HL-60/S4 treated with retinoic acid at 250 ng/mL for 4 days and 3 days (cell line): Measurements from ENCODE around the gene FARS2.
"Not testable (repeated sequence)": the region's sequence is repeated elsewhere in the genome, so short reads cannot be mapped to it uniquely, and the experiment has no call there.

Experiments
- in situ Hi-C: fragments of 300-500 bp; cut with MboI; formaldehyde crosslinking; loops from 2 replicates; pipeline ENCODE4 v1.7.0; 2022; ENCODE audit warnings: low sequenced_read_pairs

Gene FARS2

GRCh38 chr6:5557506-5557905, 296.2 kb downstream of the FARS2 start:
- in situ Hi-C loops = no loop called here

- in situ Hi-C loops = no loop called here
Measured at GRCh38 chr6:5559651-5560050, 298.3 kb downstream of the FARS2 start.

GRCh38 chr6:5562277-5562676, 301.0 kb downstream of the FARS2 start:
- in situ Hi-C loops = no loop called here

- in situ Hi-C loops = no loop called here
Measured at GRCh38 chr6:5563086-5563485, 301.8 kb downstream of the FARS2 start.

GRCh38 chr6:5564746-5565145, 303.4 kb downstream of the FARS2 start:
- in situ Hi-C loops = not testable (repeated sequence)

- in situ Hi-C loops = no loop called here
Measured at GRCh38 chr6:5565971-5566370, 304.7 kb downstream of the FARS2 start.

GRCh38 chr6:5566718-5567117, 305.4 kb downstream of the FARS2 start:
- in situ Hi-C loops = no loop called here

- in situ Hi-C loops = no loop called here
Measured at GRCh38 chr6:5567352-5567751, 306.0 kb downstream of the FARS2 start.

GRCh38 chr6:5567890-5568289, 306.6 kb downstream of the FARS2 start:
- in situ Hi-C loops = no loop called here

GRCh38 chr6:5569491-5569890, 308.2 kb downstream of the FARS2 start:
- in situ Hi-C loops = no loop called here

GRCh38 chr6:5570641-5571040, 309.3 kb downstream of the FARS2 start:
- in situ Hi-C loops = no loop called here

- in situ Hi-C loops = no loop called here
Measured at GRCh38 chr6:5580736-5581581, 319.6 kb downstream of the FARS2 start.

- in situ Hi-C loops = no loop called here
Measured at GRCh38 chr6:5582762-5583161, 321.4 kb downstream of the FARS2 start.

- in situ Hi-C loops = no loop called here
Measured at GRCh38 chr6:5583528-5583927, 322.2 kb downstream of the FARS2 start.

- in situ Hi-C loops = no loop called here
Measured at GRCh38 chr6:5584078-5584482, 322.8 kb downstream of the FARS2 start.

- in situ Hi-C loops = no loop called here
Measured at GRCh38 chr6:5587648-5588047, 326.3 kb downstream of the FARS2 start.

- in situ Hi-C loops = no loop called here
Measured at GRCh38 chr6:5589422-5590141, 328.3 kb downstream of the FARS2 start.

- in situ Hi-C loops = no loop called here
Measured at GRCh38 chr6:5590187-5590586, 328.9 kb downstream of the FARS2 start.

- in situ Hi-C loops = no loop called here
Measured at GRCh38 chr6:5592886-5593519, 331.7 kb downstream of the FARS2 start.

GRCh38 chr6:5595184-5595583, 333.9 kb downstream of the FARS2 start:
- in situ Hi-C loops = no loop called here

- in situ Hi-C loops = no loop called here
Measured at GRCh38 chr6:5597413-5597812, 336.1 kb downstream of the FARS2 start.

GRCh38 chr6:5598123-5598522, 336.8 kb downstream of the FARS2 start:
- in situ Hi-C loops = no loop called here
